ENCODE results near the gene HNRNPLL.

Gene HNRNPLL

GRCh38 chr2:38534746-38535403, 67.9 kb downstream of the HNRNPLL start (continued):
- TF ChIP-seq ZNF449 (tag by site-specific recombination; IDR thresholded peaks at IDR 0.05) (no peak), PRDM4 (tag by site-specific recombination; IDR thresholded peaks at IDR 0.05) (no peak), ZNF776 (tag by site-specific recombination; IDR thresholded peaks at IDR 0.05; ENCODE audit: borderline replicate concordance) (no peak), ZNF501 (tag by site-specific recombination; IDR thresholded peaks at IDR 0.05) (no peak), SP3 (tag by site-specific recombination; IDR thresholded peaks at IDR 0.05) (no peak), ATF2 (tag by site-specific recombination; IDR thresholded peaks at IDR 0.05; ENCODE audit: low read depth) (peak; percentile 76), ZBTB1 (tag by site-specific recombination; IDR thresholded peaks at IDR 0.05) (no peak), ZNF629 (tag by site-specific recombination; IDR thresholded peaks at IDR 0.05) (peak; percentile 35; the same call in 1 of the 2 replicates), KLF9 (tag by site-specific recombination; IDR thresholded peaks at IDR 0.05; ENCODE audit: low read depth) (peak; percentile 69)

- Histone ChIP-seq H3K4me1 (ENCODE audit: control insufficient read depth, insufficient read depth, low read length) (no peaks in the 10 kb centered on the region; the same call in 1 of the 2 replicates), H3K4me3 (ENCODE audit: low read depth, low read length) (no peak overlapping the region), H3K36me3 (ENCODE audit: control insufficient read depth in 2 of 2, insufficient read depth in 1 of 2, low read length in 2 of 2) (no peaks in the 10 kb centered on the region), H3K27ac (ENCODE audit: extremely low read depth, low read depth, low read length) (no peak overlapping the region), H3K9me3 (ENCODE audit: control insufficient read depth, insufficient read depth, low read depth, low read length) (no peaks in the 10 kb centered on the region)
- TF ChIP-seq PATZ1 (tag by site-specific recombination; IDR thresholded peaks at IDR 0.05) (no peak), PRDM1 (tag by site-specific recombination; IDR thresholded peaks at IDR 0.05) (no peak), ZBTB20 (tag by site-specific recombination; IDR thresholded peaks at IDR 0.05) (peak; percentile 46; the same call in 1 of the 2 replicates)
- CTCF ChIA-PET = interaction anchor here (0.5 to 2.3 kb wide), 5 partner anchors 48 to 651 kb away, joined by 3 to 10 read pairs (median 3); no protein-coding TSS in a partner anchor
- POLR2A ChIA-PET = no interaction called here
These were observed 68.8 kb downstream of the HNRNPLL start for GRCh38 chr2:38533757-38534545.

DNA sequence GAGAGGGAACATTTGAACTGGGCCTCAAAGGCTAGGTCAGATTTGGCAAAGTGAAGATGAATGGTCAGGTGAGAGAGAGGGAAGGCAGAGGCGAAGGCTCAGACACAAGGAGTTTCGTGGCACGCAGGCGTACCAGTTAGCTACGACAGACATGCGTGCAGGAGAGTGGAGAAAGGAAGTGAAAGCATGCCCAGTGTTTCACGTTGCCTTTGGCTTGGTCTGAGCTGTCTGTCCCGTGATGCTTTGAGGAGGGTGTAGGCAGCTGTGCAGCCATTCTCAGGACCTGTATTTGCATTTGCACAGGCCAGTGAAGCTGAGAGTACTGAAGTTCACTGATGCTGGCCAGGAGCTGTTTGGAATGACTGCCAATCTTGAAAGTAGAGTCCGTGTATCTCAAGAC, 69.5 kb downstream of the HNRNPLL start:
- TF ChIP-seq ZNF529 (tag by site-specific recombination; IDR thresholded peaks at IDR 0.05; ENCODE audit: insufficient replicate concordance) = no peak
- TF ChIP-seq PRDM1 (tag by site-specific recombination; IDR thresholded peaks at IDR 0.05) = peak; percentile 95
- no peaks in the 10 kb centered on the region for H3K9me3 ChIP-seq (ENCODE audit: control insufficient read depth, insufficient read depth, low read depth, low read length)
- CTCF ChIA-PET = interaction anchor here (0.9 to 2.3 kb wide), 5 partner anchors 10 to 157 kb away, joined by 3 to 10 read pairs (median 4); no protein-coding TSS in a partner anchor
- H3K27ac ChIP-seq (ENCODE audit: extremely low read depth, low read depth, low read length) = no peak overlapping the region
- no peaks in the 10 kb centered on the region for H3K36me3 ChIP-seq (ENCODE audit: control insufficient read depth in 2 of 2, insufficient read depth in 1 of 2, low read length in 2 of 2)
- H3K4me1 ChIP-seq (ENCODE audit: control insufficient read depth, insufficient read depth, low read length) = no peaks in the 10 kb centered on the region; the same call in 1 of the 2 replicates
- H3K4me3 ChIP-seq (ENCODE audit: low read depth, low read length) = no peak overlapping the region
- POLR2A ChIA-PET = interaction anchor here (0.5 kb wide), 1 partner anchor 15 kb away, joined by 4 read pairs; no protein-coding TSS in a partner anchor

All from HEK293 (cell line).